ENCODE results near the gene PRPSAP1. TPM values are rescaled to one million over a fixed set of nuclear protein-coding genes. Genes with fewer than 3 reads are reported as not detected.

Gene PRPSAP1
- total RNA-seq, 2 experiments from 2014 or later = 61.6 to 66.1 TPM

GRCh38 chr17:76341301-76341700 is 12.4 kb downstream of the PRPSAP1 start:
- Mint-ChIP-seq H3K4me1 (peaks cover 5% of the 10 kb centered on the region), H3K27me3 (no peaks in the 10 kb centered on the region), H3K27ac (no peak overlapping the region), H3K4me3 (no peak overlapping the region), H3K36me3 (peaks cover 10% of the 10 kb centered on the region), H3K9me3 (no peaks in the 10 kb centered on the region)
- ATAC-seq (ENCODE audit: low read depth) (no peak), DNase-seq (no peak)
- POLR2A ChIA-PET = interaction anchor here (0.7 kb wide), 1 partner anchor 196 kb away, joined by 7 read pairs; the partner anchor contains the start of gene CYGB

- ATAC-seq (ENCODE audit: low read depth) = no peak
- DNase-seq = no peak
- POLR2A ChIA-PET = no interaction called here
- H3K27ac Mint-ChIP-seq = no peak overlapping the region
- peaks cover 6% of the 10 kb centered on the region for H3K4me1 Mint-ChIP-seq
- H3K4me3 Mint-ChIP-seq = no peak overlapping the region
- no peaks in the 10 kb centered on the region for H3K9me3 Mint-ChIP-seq
- H3K27me3 Mint-ChIP-seq = no peaks in the 10 kb centered on the region
- peaks cover 7% of the 10 kb centered on the region for H3K36me3 Mint-ChIP-seq
Observed at GRCh38 chr17:76337413-76337777, 16.3 kb downstream of the PRPSAP1 start.

GRCh38 chr17:76336756-76337412 is 16.8 kb downstream of the PRPSAP1 start:
- Mint-ChIP-seq H3K9me3 (no peaks in the 10 kb centered on the region), H3K27ac (no peak overlapping the region), H3K27me3 (no peaks in the 10 kb centered on the region), H3K4me1 (peaks cover 6% of the 10 kb centered on the region), H3K36me3 (peaks cover 4% of the 10 kb centered on the region), H3K4me3 (no peak overlapping the region)
- DNase-seq (no peak), ATAC-seq (ENCODE audit: low read depth) (no peak)
- POLR2A ChIA-PET = no interaction called here

- no peaks in the 10 kb centered on the region for H3K27me3 Mint-ChIP-seq
- H3K36me3 Mint-ChIP-seq = peaks cover 7% of the 10 kb centered on the region
- H3K27ac Mint-ChIP-seq = no peak overlapping the region
- no peak overlapping the region for H3K4me3 Mint-ChIP-seq
- ATAC-seq (ENCODE audit: low read depth) (no peak), DNase-seq (no peak)
- peaks cover 6% of the 10 kb centered on the region for H3K4me1 Mint-ChIP-seq
- H3K9me3 Mint-ChIP-seq = no peaks in the 10 kb centered on the region
- POLR2A ChIA-PET = no interaction called here
Observed at GRCh38 chr17:76335716-76336381, 17.9 kb downstream of the PRPSAP1 start.

- H3K9me3 Mint-ChIP-seq = no peaks in the 10 kb centered on the region
- H3K27ac Mint-ChIP-seq = no peak overlapping the region
- DNase-seq (no peak), ATAC-seq (ENCODE audit: low read depth) (no peak)
- H3K27me3 Mint-ChIP-seq = no peaks in the 10 kb centered on the region
- peaks cover 6% of the 10 kb centered on the region for H3K36me3 Mint-ChIP-seq
- POLR2A ChIA-PET = no interaction called here
- no peak overlapping the region for H3K4me3 Mint-ChIP-seq
- peaks cover 6% of the 10 kb centered on the region for H3K4me1 Mint-ChIP-seq
Observed at GRCh38 chr17:76333673-76334505, 19.8 kb downstream of the PRPSAP1 start.

- Mint-ChIP-seq H3K27ac (no peak overlapping the region), H3K4me3 (no peak overlapping the region), H3K36me3 (peaks cover 12% of the 10 kb centered on the region), H3K9me3 (no peaks in the 10 kb centered on the region), H3K4me1 (peaks cover 1% of the 10 kb centered on the region), H3K27me3 (no peaks in the 10 kb centered on the region)
- ATAC-seq (ENCODE audit: low read depth) = no peak
- POLR2A ChIA-PET = interaction anchor here (1.1 kb wide), 1 partner anchor 22 kb away, joined by 3 read pairs; no protein-coding TSS in a partner anchor
- DNase-seq = no peak
Observed at GRCh38 chr17:76331083-76331482, 22.6 kb downstream of the PRPSAP1 start.

GRCh38 chr17:76329664-76330063 is 24.1 kb downstream of the PRPSAP1 start:
- POLR2A ChIA-PET = no interaction called here
- H3K4me1 Mint-ChIP-seq = peaks cover 1% of the 10 kb centered on the region
- ATAC-seq (ENCODE audit: low read depth) (no peak), DNase-seq (no peak)
- peaks cover 12% of the 10 kb centered on the region for H3K36me3 Mint-ChIP-seq
- no peak overlapping the region for H3K27ac Mint-ChIP-seq
- H3K9me3 Mint-ChIP-seq = no peaks in the 10 kb centered on the region
- H3K27me3 Mint-ChIP-seq = no peaks in the 10 kb centered on the region
- no peak overlapping the region for H3K4me3 Mint-ChIP-seq

GRCh38 chr17:76327696-76328095 is 26.0 kb downstream of the PRPSAP1 start:
- no peaks in the 10 kb centered on the region for H3K4me1 Mint-ChIP-seq
- no peaks in the 10 kb centered on the region for H3K27me3 Mint-ChIP-seq
- POLR2A ChIA-PET = interaction anchor here (0.5 to 1.2 kb wide), 2 partner anchors 153 to 262 kb away, joined by 3 read pairs; no protein-coding TSS in a partner anchor
- no peak for ATAC-seq (ENCODE audit: low read depth)
- no peak for DNase-seq
- H3K36me3 Mint-ChIP-seq = peaks cover 15% of the 10 kb centered on the region
- H3K27ac Mint-ChIP-seq = no peak overlapping the region
- H3K4me3 Mint-ChIP-seq = no peak overlapping the region
- no peaks in the 10 kb centered on the region for H3K9me3 Mint-ChIP-seq

- Mint-ChIP-seq H3K36me3 (peaks cover 10% of the 10 kb centered on the region), H3K4me3 (no peak overlapping the region), H3K4me1 (no peaks in the 10 kb centered on the region), H3K27ac (no peak overlapping the region), H3K27me3 (no peaks in the 10 kb centered on the region), H3K9me3 (no peaks in the 10 kb centered on the region)
- no peak for ATAC-seq (ENCODE audit: low read depth)
- no peak for DNase-seq
- POLR2A ChIA-PET = no interaction called here
Observed at GRCh38 chr17:76326306-76326705, 27.4 kb downstream of the PRPSAP1 start.

GRCh38 chr17:76318586-76318985 is 35.1 kb downstream of the PRPSAP1 start:
- H3K9me3 Mint-ChIP-seq = no peaks in the 10 kb centered on the region
- H3K4me1 Mint-ChIP-seq = peaks cover 3% of the 10 kb centered on the region
- POLR2A ChIA-PET = no interaction called here
- H3K4me3 Mint-ChIP-seq = no peak overlapping the region
- H3K27ac Mint-ChIP-seq = no peak overlapping the region
- DNase-seq (no peak), ATAC-seq (ENCODE audit: low read depth) (no peak)
- peaks cover 11% of the 10 kb centered on the region for H3K36me3 Mint-ChIP-seq
- H3K27me3 Mint-ChIP-seq = no peaks in the 10 kb centered on the region

- POLR2A ChIA-PET = no interaction called here
- no peaks in the 10 kb centered on the region for H3K27me3 Mint-ChIP-seq
- H3K27ac Mint-ChIP-seq = no peak overlapping the region
- H3K9me3 Mint-ChIP-seq = no peaks in the 10 kb centered on the region
- H3K36me3 Mint-ChIP-seq = peaks cover 13% of the 10 kb centered on the region
- ATAC-seq (ENCODE audit: low read depth) (no peak), DNase-seq (no peak)
- no peak overlapping the region for H3K4me3 Mint-ChIP-seq
- H3K4me1 Mint-ChIP-seq = peaks cover 3% of the 10 kb centered on the region
Observed at GRCh38 chr17:76317535-76317934, 36.2 kb downstream of the PRPSAP1 start.

GRCh38 chr17:76314392-76315227 is 39.1 kb downstream of the PRPSAP1 start:
- Mint-ChIP-seq H3K36me3 (peaks cover 17% of the 10 kb centered on the region), H3K27ac (no peak overlapping the region), H3K4me1 (peaks cover 3% of the 10 kb centered on the region), H3K9me3 (no peaks in the 10 kb centered on the region), H3K4me3 (no peak overlapping the region), H3K27me3 (no peaks in the 10 kb centered on the region)
- ATAC-seq (ENCODE audit: low read depth) = no peak
- POLR2A ChIA-PET = interaction anchor here (0.6 kb wide), 2 partner anchors 187 to 1102 kb away, joined by 3 read pairs; no protein-coding TSS in a partner anchor
- DNase-seq = no peak

- no peak for DNase-seq
- Mint-ChIP-seq H3K27me3 (no peaks in the 10 kb centered on the region), H3K4me3 (no peak overlapping the region), H3K36me3 (peaks cover 17% of the 10 kb centered on the region), H3K9me3 (no peaks in the 10 kb centered on the region), H3K27ac (no peak overlapping the region), H3K4me1 (peaks cover 5% of the 10 kb centered on the region)
- POLR2A ChIA-PET = no interaction called here
- no peak for ATAC-seq (ENCODE audit: low read depth)
Observed at GRCh38 chr17:76312735-76313134, 41.0 kb downstream of the PRPSAP1 start.

Measured in activated naive CD8-positive, alpha-beta T cell treated with anti-CD3 and anti-CD28 coated beads, Interleukin-2, amount 10 ng/mL, durations not matched to agents 7 days and 5 days (primary cell).